ENCODE measurements around the gene HOATZ. TPM values are rescaled to one million over a fixed set of nuclear protein-coding genes. Genes with fewer than 3 reads are reported as not detected.

The HOATZ gene
- polyA plus RNA-seq (ENCODE audit: insufficient read length in 4 of 4), result under 1 TPM in 2 of 4 donors, not detected in 2; 0.15 to 0.16 TPM

DNA sequence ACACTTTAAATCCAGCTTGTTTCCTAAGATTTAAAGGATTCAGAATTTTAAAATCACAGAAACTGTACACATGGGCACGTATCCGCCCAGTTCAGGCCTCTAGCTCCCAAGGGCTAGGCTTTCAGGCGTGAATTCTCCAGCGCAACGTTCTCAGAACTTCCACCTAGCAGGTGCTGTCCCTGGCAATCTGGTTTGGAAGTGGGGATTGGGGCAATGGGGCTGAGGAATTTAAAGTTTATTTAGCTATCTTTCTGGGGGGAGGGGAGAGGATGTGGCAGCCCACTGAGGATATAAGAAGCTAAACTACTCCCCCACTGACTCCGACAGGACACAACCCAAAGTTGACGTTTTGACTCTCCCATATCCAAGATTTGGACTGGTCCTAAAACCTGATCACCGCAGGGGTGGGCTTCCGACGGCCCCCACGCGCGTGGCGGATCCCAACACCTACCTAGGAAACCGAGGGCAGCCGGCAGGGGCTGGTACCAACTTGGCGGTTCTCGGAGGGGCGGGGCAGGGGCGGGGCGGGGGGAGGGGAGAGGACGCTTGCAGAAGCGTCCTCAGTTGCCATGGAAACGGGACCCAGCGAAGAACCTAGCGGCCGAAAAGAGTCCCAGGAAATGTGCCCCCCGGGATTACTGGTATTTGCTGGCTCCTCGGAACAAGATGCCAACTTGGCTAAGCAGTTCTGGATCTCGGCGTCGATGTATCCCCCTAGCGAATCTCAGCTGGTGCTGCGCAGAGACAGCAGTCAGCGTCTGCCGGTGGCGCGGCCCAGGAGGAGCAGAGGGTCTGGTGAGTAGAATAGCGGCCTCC lies at the start of gene HOATZ:
Gene HOATZ, plus strand, starts transcription at position 563 of the 816 bp plus-strand sequence. Its CDS starts 7 bp downstream, at position 570.
- DNase-seq (ENCODE audit: low read depth in 4 of 4, low spot score in 3 of 4), result no peak

- no peak for DNase-seq (ENCODE audit: low read depth in 4 of 4, low spot score in 3 of 4)
These were observed 49.2 kb upstream of the HOATZ start for GRCh38 chr11:111465400-111465799.

DNA sequence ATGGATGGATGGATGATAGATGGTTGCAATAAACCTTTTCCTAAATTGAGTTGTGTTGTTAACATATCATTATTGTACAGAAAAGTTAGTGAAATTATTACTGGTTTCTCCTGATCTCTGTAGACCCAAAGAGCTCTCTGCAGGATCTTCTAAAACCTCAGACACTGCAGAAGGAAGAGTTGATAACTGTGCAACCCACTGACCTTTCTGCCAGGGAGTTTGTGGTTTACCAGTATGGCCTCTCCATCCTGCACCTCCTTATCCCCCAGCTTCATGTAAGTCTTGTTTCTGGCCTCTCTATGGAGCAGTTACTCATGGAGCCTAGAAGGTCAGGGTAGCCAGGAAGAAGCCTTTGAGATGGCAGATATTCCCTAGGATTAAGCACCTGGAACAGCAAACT lies 48.0 kb upstream of the HOATZ start:
- no peak for DNase-seq (ENCODE audit: low read depth in 4 of 4, low spot score in 3 of 4)

- DNase-seq (ENCODE audit: low read depth in 4 of 4, low spot score in 3 of 4), result no peak
These were observed 45.4 kb upstream of the HOATZ start for GRCh38 chr11:111469200-111469599.

DNA sequence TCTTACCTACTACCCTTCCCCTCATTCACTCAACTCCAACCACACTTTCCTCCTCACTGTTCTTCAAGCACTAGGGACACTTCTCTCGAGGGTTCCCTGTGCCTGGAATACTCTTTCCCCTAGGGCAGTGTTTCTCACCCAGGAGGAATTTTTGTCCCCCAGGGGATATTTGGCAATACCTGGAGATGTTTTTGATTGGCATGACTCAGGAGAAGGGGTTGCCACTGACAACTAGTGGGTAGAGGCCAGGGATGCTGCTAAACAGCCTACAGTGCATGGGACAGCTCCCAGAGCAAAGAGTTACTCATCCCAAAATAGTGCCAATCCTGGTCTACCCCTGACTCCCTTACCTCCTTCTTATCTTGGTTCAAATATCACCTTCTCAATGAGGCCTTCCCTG lies 42.4 kb upstream of the HOATZ start:
- no peak for DNase-seq (ENCODE audit: low read depth in 4 of 4, low spot score in 3 of 4)

GRCh38 chr11:111474432-111474831 lies 40.1 kb upstream of the HOATZ start:
- DNase-seq (ENCODE audit: low read depth in 4 of 4, low spot score in 3 of 4), result no peak

DNA sequence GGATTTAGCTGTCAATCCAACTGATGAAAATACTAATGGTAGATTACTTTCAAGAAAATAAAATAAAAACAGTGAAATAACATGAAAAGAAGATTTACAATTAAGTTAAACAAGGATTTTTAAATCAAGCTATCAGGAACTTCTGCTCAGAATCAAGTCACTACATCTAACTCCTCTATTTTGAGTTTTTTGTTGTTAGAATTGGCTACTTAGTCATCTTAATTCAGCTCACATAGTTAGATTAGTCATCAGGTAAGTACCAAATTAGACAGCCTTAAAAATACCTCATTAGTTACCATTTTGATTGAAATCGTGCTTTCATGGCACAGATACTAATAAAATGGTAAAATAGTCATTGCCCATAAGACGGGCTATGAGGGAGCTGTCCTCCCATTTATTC lies 38.2 kb upstream of the HOATZ start:
- DNase-seq (ENCODE audit: low read depth in 4 of 4, low spot score in 3 of 4), result no peak

DNA sequence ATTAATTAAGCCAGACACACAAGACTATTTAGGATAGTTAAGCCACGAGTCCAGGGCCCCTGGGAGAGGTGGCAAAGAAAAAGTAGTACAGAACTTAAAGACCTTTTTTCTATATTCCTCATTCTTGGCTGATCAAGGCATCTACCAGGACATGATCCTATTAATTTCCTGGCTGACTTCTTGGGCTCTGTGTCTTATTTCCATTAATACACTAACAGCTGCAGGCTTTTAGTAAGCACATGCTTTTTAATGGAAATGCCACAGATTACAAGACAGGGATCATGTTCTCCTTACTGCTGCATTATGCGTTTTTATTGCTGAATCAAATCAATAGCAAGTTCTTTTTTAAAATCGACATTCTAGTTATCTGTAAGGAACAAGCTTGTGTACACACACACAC lies 37.6 kb upstream of the HOATZ start:
- DNase-seq (ENCODE audit: low read depth in 4 of 4, low spot score in 3 of 4), result no peak

DNA sequence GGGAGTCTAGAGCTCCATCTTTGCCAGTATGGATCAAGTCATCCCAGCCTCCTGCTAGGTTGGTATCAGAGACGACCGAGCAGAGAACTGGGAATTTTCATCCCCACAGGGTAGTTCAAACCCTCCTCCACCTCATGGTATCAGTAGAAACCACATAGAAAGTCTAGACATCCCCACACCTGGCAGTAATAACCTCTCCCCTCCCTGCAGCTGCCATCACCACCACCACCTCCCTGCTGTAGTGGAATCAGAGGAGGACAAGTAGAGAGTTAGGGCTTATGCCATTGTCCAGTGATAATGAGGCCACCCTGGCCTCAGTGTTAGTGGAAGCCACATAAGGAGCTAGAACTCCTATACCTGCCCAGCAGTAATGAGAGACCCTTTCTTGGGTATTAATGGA lies 36.7 kb upstream of the HOATZ start:
- DNase-seq (ENCODE audit: low read depth in 4 of 4, low spot score in 3 of 4), result no peak

DNA sequence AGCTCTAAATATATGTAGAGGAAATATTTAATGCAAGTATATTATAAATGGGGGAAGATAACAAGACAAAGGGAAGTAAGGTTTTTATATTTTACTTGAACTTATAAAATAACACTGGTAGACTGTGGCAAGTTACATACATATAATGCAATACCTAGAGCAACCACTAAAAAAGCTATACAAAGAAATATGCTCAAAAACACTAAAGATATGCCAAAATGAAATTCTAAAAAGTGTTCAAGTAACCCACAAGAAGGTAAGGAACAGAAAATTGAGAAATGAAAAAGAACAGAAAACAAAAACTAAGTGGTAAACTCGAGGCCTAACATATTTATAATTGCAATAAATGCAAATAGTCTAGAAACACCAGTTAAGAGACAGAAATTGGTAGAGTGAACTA lies 34.9 kb upstream of the HOATZ start:
- no peak for DNase-seq (ENCODE audit: low read depth in 4 of 4, low spot score in 3 of 4)

DNA sequence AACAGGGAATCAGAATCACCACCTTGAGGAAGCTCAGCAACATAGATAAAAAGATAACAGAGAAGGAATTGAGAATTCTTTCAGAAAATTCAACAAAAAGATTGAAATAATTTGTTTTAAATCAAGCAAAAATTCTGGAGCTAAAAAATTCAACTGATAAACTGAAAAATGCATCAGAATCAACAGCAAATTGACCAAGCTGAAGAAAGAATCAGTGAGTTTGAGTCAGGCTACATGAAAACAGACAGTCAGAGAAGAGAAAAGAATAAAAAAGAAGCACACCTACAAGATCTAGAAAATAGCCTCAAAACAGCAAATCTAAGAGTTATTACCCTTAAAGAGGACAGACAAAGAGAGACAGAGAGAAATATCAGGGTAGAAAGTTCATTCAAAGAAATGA lies 31.1 kb upstream of the HOATZ start:
- DNase-seq (ENCODE audit: low read depth in 4 of 4, low spot score in 3 of 4), result no peak

DNA sequence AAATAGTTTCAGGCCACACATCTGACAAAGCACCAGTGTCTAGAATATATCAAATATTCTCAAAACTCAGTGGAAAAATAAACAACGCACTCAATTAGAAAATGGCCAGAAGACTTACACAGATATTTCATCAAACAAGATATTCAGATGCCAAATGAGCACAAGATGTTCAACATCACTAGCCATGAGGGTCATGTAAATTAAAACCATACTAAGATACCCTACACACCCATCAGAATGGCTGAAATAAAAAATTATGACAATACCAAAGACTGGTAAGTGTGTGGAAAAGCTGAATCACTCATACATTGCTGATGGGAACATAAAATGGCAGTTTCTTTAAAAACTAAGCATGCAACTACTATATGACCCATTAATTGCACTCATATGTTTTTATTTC lies 24.1 kb upstream of the HOATZ start:
- no peak for DNase-seq (ENCODE audit: low read depth in 4 of 4, low spot score in 3 of 4)

GRCh38 chr11:111494040-111494439 lies 20.5 kb upstream of the HOATZ start:
- no peak for DNase-seq (ENCODE audit: low read depth in 4 of 4, low spot score in 3 of 4)

- DNase-seq (ENCODE audit: low read depth in 4 of 4, low spot score in 3 of 4), result no peak
These were observed 15.1 kb upstream of the HOATZ start for GRCh38 chr11:111499483-111499882.

- no peak for DNase-seq (ENCODE audit: low read depth in 4 of 4, low spot score in 3 of 4)
These were observed 14.1 kb upstream of the HOATZ start for GRCh38 chr11:111500481-111500880.

DNA sequence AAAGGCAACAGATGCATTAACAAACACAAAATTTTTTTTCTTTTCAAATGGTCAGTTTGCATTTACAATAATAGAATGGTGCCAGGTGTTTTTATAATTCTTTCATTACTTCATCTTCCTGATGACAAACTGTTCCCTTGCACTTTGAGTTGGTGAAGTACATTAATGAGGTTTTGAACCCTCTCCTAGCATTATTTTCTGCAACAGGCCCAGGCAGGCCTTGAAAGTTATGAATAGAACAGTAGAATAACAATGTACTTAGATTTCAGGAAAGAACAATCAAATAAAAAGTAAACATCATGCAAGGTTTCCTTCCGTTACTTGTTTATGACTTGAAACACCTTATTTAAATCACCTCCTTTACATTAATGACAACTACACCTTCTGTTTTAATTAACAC lies 12.0 kb upstream of the HOATZ start:
- no peak for DNase-seq (ENCODE audit: low read depth in 4 of 4, low spot score in 3 of 4)

DNA sequence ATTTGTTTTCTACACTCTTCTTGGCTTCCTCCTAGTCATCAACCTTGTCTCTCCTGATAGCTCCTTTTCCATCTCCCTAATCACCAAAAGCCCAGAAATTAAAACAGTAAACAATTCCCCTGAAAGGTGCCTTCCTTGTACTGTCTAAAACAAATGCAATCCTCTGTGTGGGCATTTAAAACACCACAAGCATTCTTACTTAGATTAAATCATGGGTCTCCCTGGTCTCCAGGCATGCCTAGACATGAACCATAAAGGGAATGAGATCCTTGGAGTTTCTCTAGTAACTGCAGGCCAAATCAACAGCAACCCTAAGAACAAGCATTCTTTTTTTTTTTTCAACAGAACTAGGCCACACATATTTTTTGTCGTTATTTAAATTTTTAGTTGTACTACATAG lies 4.3 kb upstream of the HOATZ start:
- DNase-seq (ENCODE audit: low read depth in 4 of 4, low spot score in 3 of 4), result no peak

DNA sequence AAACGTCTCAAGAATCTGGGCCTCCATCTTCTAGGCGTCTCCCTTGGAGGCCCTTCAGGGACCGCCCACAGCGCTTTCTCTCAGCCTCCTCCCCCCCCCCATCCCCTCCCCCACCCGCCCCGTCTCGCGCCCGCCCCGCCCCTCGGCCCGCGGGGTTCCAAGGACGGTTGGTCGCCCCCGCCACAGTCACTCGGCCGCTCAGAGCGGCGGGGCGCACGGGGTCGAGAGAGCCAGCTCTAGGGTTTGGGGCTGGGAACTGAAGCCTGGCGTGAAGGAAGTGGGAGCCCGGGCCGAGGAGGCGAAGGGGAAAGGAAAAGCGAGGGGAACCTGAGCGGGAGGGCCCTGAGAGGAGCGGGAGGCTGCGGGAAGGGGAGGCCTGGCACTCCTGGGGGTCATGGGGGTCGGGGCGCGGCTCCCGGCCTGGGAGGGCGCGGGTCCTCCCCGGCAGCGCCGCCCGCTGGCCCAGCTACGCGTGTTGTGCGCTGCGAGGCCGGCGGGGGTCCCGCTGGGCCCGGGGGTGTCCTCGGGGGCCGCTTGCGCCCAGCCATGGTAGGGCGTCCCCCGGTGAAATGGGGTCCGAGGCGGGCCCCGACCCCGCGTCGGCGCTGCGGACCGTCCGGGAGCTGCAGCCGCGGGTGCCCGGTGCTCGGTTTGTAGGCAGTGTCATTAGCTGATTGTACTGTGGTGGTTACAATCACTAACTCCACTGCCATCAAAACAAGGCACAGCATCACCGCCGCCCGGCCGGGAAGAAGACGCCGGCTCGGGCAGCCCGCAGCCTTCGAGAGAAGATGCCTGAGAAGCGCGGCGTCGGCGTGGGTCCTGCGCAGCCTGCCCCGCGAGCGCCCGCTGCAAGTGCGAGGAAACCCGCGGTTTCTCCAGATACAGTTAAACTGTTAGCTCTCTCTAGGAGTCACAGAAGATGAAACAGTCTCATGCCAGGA lies 2.0 kb upstream of the HOATZ start, which contains the start of gene BTG4:
Gene BTG4, minus strand, starts transcription at position 91 of the 944 bp plus-strand sequence. CDS start 13,610 bp downstream, outside the sequence.
- no peak for DNase-seq (ENCODE audit: low read depth in 4 of 4, low spot score in 3 of 4)

DNA sequence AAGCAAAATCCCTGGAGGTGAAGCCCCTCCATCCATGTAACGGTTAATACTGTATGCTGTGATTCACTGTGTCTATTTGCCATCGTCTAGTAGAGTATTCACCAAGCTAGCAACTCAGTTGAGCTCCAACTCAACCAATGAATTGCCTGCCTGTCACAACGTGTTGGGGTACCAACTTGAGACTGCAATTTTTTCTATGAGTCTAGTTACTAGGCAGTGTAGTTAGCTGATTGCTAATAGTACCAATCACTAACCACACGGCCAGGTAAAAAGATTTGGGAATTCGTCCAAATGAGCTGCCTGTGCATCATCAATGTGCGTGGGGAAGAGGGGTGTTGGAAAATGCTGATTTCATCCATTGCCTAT lies 1.4 kb upstream of the HOATZ start:
- no peak for DNase-seq (ENCODE audit: low read depth in 4 of 4, low spot score in 3 of 4)

- DNase-seq (ENCODE audit: low read depth in 4 of 4, low spot score in 3 of 4), result no peak
These were observed 1.0 kb downstream of the HOATZ start for GRCh38 chr11:111515591-111515990.

DNA sequence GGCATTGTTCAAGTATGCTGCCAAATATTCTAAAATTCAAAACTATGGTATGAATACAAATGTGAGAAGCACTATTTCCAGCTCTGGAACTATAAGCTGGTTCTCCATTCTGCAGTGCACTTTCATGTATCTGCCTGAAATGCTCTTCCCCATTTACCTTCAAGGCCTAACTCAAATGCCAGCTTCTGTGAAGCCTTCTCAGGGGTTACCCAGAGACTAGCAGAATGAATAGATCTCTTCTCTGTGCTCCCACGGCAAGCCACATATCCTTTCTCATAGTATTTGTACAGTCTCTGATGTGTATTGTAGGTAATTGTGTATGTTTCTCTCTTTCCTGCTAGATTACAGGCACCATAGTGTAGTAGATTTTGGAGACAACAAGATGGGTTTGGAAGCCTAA lies 4.1 kb downstream of the HOATZ start:
- DNase-seq (ENCODE audit: low read depth in 4 of 4, low spot score in 3 of 4), result no peak

GRCh38 chr11:111520560-111520959 lies 6.0 kb downstream of the HOATZ start:
- no peak for DNase-seq (ENCODE audit: low read depth in 4 of 4, low spot score in 3 of 4)

Measured in left renal pelvis (tissue), 4 donors.